H9 (cell line): Measurements from ENCODE around the gene MXRA5. TPM values are rescaled to one million over a fixed set of nuclear protein-coding genes. Genes with fewer than 3 reads are reported as not detected.

Experiments used
- DNase-seq: peaks from one replicate; pipeline ENCODE4 v3.0.0-alpha.2; 2017
- H2AFZ ChIP-seq: one replicate; pipeline ENCODE4 v1.6.1; 2013; ENCODE audit warnings: mild to moderate bottlenecking, low read length, control low read depth, moderate library complexity
- H2AK5ac ChIP-seq: 2 replicates; pipeline ENCODE4 v1.6.1; 2013; ENCODE audit warnings: low read length, control low read depth, mixed read lengths; ENCODE audit not compliant: insufficient read length
- H2BK120ac ChIP-seq: one replicate; pipeline ENCODE4 v1.6.1; 2013; ENCODE audit warnings: low read depth, mild to moderate bottlenecking, low read length, control low read depth, inconsistent platforms; ENCODE audit not compliant: poor library complexity, severe bottlenecking
- H2BK12ac ChIP-seq: 2 replicates; pipeline ENCODE4 v1.6.1; 2013; ENCODE audit warnings: low read length, control low read depth, mixed read lengths, low read depth; ENCODE audit not compliant: insufficient read length
- H2BK15ac ChIP-seq: 2 replicates; pipeline ENCODE4 v1.6.1; 2013; ENCODE audit warnings: low read depth, low read length, control low read depth
- H2BK20ac ChIP-seq: one replicate; pipeline ENCODE4 v1.6.1; 2013; ENCODE audit warnings: low read depth, mild to moderate bottlenecking, low read length, control low read depth, inconsistent platforms; ENCODE audit not compliant: poor library complexity, severe bottlenecking
- H2BK5ac ChIP-seq: 2 replicates; pipeline ENCODE4 v1.6.1; 2013; ENCODE audit warnings: low read length, control low read depth, mixed read lengths; ENCODE audit not compliant: insufficient read length
- H3K14ac ChIP-seq: 2 replicates; pipeline ENCODE4 v1.6.1; 2013; ENCODE audit warnings: low read length, control low read depth; ENCODE audit not compliant: insufficient read depth
- H3K18ac ChIP-seq: 2 replicates; pipeline ENCODE4 v1.6.1; 2013; ENCODE audit warnings: low read depth, mild to moderate bottlenecking, mixed read lengths, low read length, control low read depth; ENCODE audit not compliant: insufficient read length
- H3K23ac ChIP-seq: 2 replicates; pipeline ENCODE4 v1.6.1; 2013; ENCODE audit warnings: low read length, control low read depth, mixed read lengths, low read depth; ENCODE audit not compliant: insufficient read length
- H3K23me2 ChIP-seq: 2 replicates; pipeline ENCODE4 v1.6.1; 2013; ENCODE audit warnings: low read depth, mild to moderate bottlenecking, mixed read lengths, low read length, control low read depth; ENCODE audit not compliant: insufficient read length, poor library complexity, severe bottlenecking
- H3K27ac ChIP-seq: 2 replicates; pipeline ENCODE4 v1.5.1; 2013; ENCODE audit warnings: low read length, control low read depth, mixed read lengths, low read depth; ENCODE audit not compliant: insufficient read length
- H3K27me3 ChIP-seq: 2 replicates; pipeline ENCODE4 v1.6.1; 2013; ENCODE audit warnings: low read length, control low read depth, inconsistent platforms; ENCODE audit not compliant: insufficient read depth
- H3K4ac ChIP-seq: 2 replicates; pipeline ENCODE4 v1.6.1; 2013; ENCODE audit warnings: low read depth, mild to moderate bottlenecking, control low read depth, inconsistent platforms, low read length, moderate library complexity
- H3K4me1 ChIP-seq: 2 replicates; pipeline ENCODE4 v1.6.1; 2013; ENCODE audit warnings: low read length, control low read depth, inconsistent platforms; ENCODE audit not compliant: insufficient read depth
- H3K4me2 ChIP-seq: 2 replicates; pipeline ENCODE4 v1.6.1; 2013; ENCODE audit warnings: low read length, control low read depth, mixed read lengths; ENCODE audit not compliant: insufficient read length, insufficient read depth
- H3K56ac ChIP-seq: 2 replicates; pipeline ENCODE4 v1.6.1; 2013; ENCODE audit warnings: low read depth, mild to moderate bottlenecking, mixed read lengths, low read length, control low read depth; ENCODE audit not compliant: insufficient read length
- H3K79me1 ChIP-seq: 2 replicates; pipeline ENCODE4 v1.6.1; 2013; ENCODE audit warnings: low read depth, mild to moderate bottlenecking, moderate library complexity, low read length, control low read depth, inconsistent platforms; ENCODE audit not compliant: insufficient read depth, poor library complexity, severe bottlenecking
- H3K79me2 ChIP-seq: 2 replicates; pipeline ENCODE4 v1.6.1; 2013; ENCODE audit warnings: low read length, control low read depth, inconsistent platforms; ENCODE audit not compliant: insufficient read depth
- H3K9ac ChIP-seq: 2 replicates; pipeline ENCODE4 v1.6.1; 2013; ENCODE audit warnings: low read length, control low read depth, mixed read lengths; ENCODE audit not compliant: insufficient read length; ENCODE audit errors: extremely low read depth
- H3K9me3 ChIP-seq: one replicate; pipeline ENCODE4 v1.6.1; 2013; ENCODE audit warnings: low read depth, low read length, inconsistent platforms; ENCODE audit not compliant: control insufficient read depth
- H3T11ph ChIP-seq: one replicate; pipeline ENCODE4 v1.6.1; 2013; ENCODE audit warnings: mild to moderate bottlenecking, low read length, control low read depth, inconsistent platforms
- H4K20me1 ChIP-seq: one replicate; pipeline ENCODE4 v1.6.1; 2013; ENCODE audit not compliant: control insufficient read depth, insufficient read length, insufficient read depth
- H4K5ac ChIP-seq: 2 replicates; pipeline ENCODE4 v1.6.1; 2013; ENCODE audit warnings: low read depth, mild to moderate bottlenecking, mixed read lengths, low read length, control low read depth; ENCODE audit not compliant: insufficient read length
- H4K8ac ChIP-seq: replicated peaks from 2 replicates; pipeline ENCODE4 v1.6.1; 2013; ENCODE audit warnings: low read length, control low read depth, mixed read lengths, low read depth; ENCODE audit not compliant: insufficient read length
- H4K91ac ChIP-seq: 2 replicates; pipeline ENCODE4 v1.6.1; 2013; ENCODE audit warnings: low read depth, mild to moderate bottlenecking, moderate library complexity, mixed read lengths, low read length, control low read depth; ENCODE audit not compliant: insufficient read length
- H3K27ac Mint-ChIP-seq, 3 experiments: 2 replicates in 2 of 3; 3 replicates in 1 of 3; pipeline ENCODE4 v1.8.0; 2020 to 2021; ENCODE audit warnings: mixed read lengths in 3 of 3, mild to moderate bottlenecking in 1 of 3, moderate library complexity in 1 of 3
- H3K27me3 Mint-ChIP-seq: 2 replicates; pipeline ENCODE4 v1.8.0; 2021; ENCODE audit warnings: low read depth, mild to moderate bottlenecking, moderate library complexity, mixed read lengths
- H3K36me3 Mint-ChIP-seq, 3 experiments: 2 replicates in 2 of 3; 3 replicates in 1 of 3; pipeline ENCODE4 v1.8.0; 2020 to 2021; ENCODE audit warnings: low read depth in 3 of 3, mixed read lengths in 3 of 3; ENCODE audit not compliant: insufficient read depth in 1 of 3
- H3K4me1 Mint-ChIP-seq, 2 experiments: 2 replicates each; pipeline ENCODE4 v1.8.0; 2020; ENCODE audit warnings: mixed read lengths in 2 of 2
- H3K4me3 Mint-ChIP-seq, 2 experiments: 2 replicates in 1 of 2; 3 replicates in 1 of 2; pipeline ENCODE4 v1.8.0; 2020 to 2021; ENCODE audit warnings: mild to moderate bottlenecking in 2 of 2, mixed read lengths in 2 of 2, moderate library complexity in 1 of 2
- H3K9me3 Mint-ChIP-seq, 2 experiments: 2 replicates in 1 of 2; 3 replicates in 1 of 2; pipeline ENCODE4 v1.8.0; 2020; ENCODE audit warnings: mild to moderate bottlenecking in 2 of 2, mixed read lengths in 2 of 2, moderate library complexity in 1 of 2
- CTCF ChIP-seq: fragments of 200-600 bp; sonication (generic); conservative IDR thresholded peaks from 3 replicates; pipeline ENCODE4 v1.8.0; 2021; ENCODE audit warnings: antibody characterized with exemption, mild to moderate bottlenecking
- WGBS: extraction: QIAGEN DNeasy Blood & Tissue Kit; methylation state at CpG from one replicate; pipeline ENCODE4 v1.1.7; 2013; ENCODE audit warnings: missing lambda C conversion rate, low lambda C conversion rate, mixed read lengths; ENCODE audit not compliant: insufficient read length; ENCODE audit errors: extremely low coverage; 5-methylcytosine and 5-hydroxymethylcytosine counted together
- total RNA-seq: library from RNA; stranded (reverse); gene quantifications from 2 replicates; pipeline ENCODE4 v1.2.1, GENCODE V29; 2021

Gene MXRA5
- total RNA-seq, 1 experiment from 2014 or later: 1.0 TPM

DNA sequence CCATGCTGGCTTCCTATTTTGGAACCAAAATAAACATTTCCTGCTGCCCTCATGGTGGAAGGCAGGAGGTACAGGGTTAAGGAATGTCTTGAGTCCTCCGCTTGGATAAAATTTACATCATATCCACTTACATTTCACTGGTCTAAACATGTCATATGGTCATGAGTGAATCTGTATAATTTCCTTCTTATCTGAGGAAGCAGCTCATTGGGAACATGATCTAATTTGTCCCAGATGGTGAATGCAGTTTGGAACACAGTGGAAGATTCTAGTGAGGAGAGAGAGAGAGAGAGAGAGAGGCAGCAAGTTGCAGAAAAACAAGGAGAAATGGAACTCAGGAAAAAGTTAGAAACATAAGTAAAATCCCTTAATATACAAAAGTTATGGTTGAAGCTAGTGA lies 46.8 kb downstream of the MXRA5 start:
- Mint-ChIP-seq H3K4me1 (no peaks in the 10 kb centered on the region), H3K27me3 (no peaks in the 10 kb centered on the region), H3K9me3 (peaks cover 0 to 3% of the 10 kb centered on the region in 2 experiments; a peak in 2 of 5 replicates), H3K27ac (no peak overlapping the region), H3K4me3 (no peak overlapping the region), H3K36me3 (no peaks in the 10 kb centered on the region)
- no peak overlapping the region for H2BK20ac ChIP-seq
- no peak for TF ChIP-seq CTCF
- no peak overlapping the region for H3K9ac ChIP-seq
- H3K4me2 ChIP-seq: no peak overlapping the region
- H3K23me2 ChIP-seq: no peaks in the 10 kb centered on the region
- no peak overlapping the region for H2BK120ac ChIP-seq
- H3K23ac ChIP-seq: no peak overlapping the region
- no peak overlapping the region for H2BK5ac ChIP-seq
- H3K18ac ChIP-seq: no peak overlapping the region
- H4K5ac ChIP-seq: no peak overlapping the region
- H3T11ph ChIP-seq: no peak overlapping the region
- no peak overlapping the region for H3K4ac ChIP-seq
- H2AFZ ChIP-seq: no peak overlapping the region
- H2BK15ac ChIP-seq: no peak overlapping the region
- H4K8ac ChIP-seq: no peak overlapping the region
- H4K91ac ChIP-seq: no peak overlapping the region
- H3K9me3 ChIP-seq: no peaks in the 10 kb centered on the region
- no peaks in the 10 kb centered on the region for H3K79me1 ChIP-seq
- no peaks in the 10 kb centered on the region for H3K79me2 ChIP-seq
- H2AK5ac ChIP-seq: no peak overlapping the region
- H2BK12ac ChIP-seq: no peak overlapping the region
- H3K56ac ChIP-seq: no peak overlapping the region
- H4K20me1 ChIP-seq: no peaks in the 10 kb centered on the region
- no peak overlapping the region for H3K27ac ChIP-seq
- H3K14ac ChIP-seq: no peak overlapping the region
- WGBS: no CpG with 5 or more reads among the region's 1 CpG
- no peak for DNase-seq
- no peaks in the 10 kb centered on the region for H3K27me3 ChIP-seq
- no peaks in the 10 kb centered on the region for H3K4me1 ChIP-seq
